NCI-H128 (cell line): Measurements from ENCODE around the gene DLG5.

ENCODE experiments used
- DNase-seq: peaks from one replicate; lab custom pipeline; 2025; ENCODE audit not compliant: unreplicated experiment; lab: John Stamatoyannopoulos, UW

Gene DLG5

GRCh38 chr10:77915319-77916105 is 11.0 kb downstream of the DLG5 start:
- no peak for DNase-seq

GRCh38 chr10:77913090-77913489 is 13.5 kb downstream of the DLG5 start:
- no peak for DNase-seq

GRCh38 chr10:77912576-77912975 is 14.0 kb downstream of the DLG5 start:
- no peak for DNase-seq

- DNase-seq: no peak
Observed at GRCh38 chr10:77911535-77912123, 14.9 kb downstream of the DLG5 start.

GRCh38 chr10:77910524-77911145 is 15.9 kb downstream of the DLG5 start:
- DNase-seq: no peak

- DNase-seq: no peak
Observed at GRCh38 chr10:77909749-77910375, 16.7 kb downstream of the DLG5 start.

- DNase-seq: no peak
Observed at GRCh38 chr10:77909021-77909748, 17.4 kb downstream of the DLG5 start.

- DNase-seq: no peak
Observed at GRCh38 chr10:77907900-77908717, 18.4 kb downstream of the DLG5 start.

- DNase-seq: no peak
Observed at GRCh38 chr10:77907462-77907861, 19.1 kb downstream of the DLG5 start.

- DNase-seq: no peak
Observed at GRCh38 chr10:77906951-77907421, 19.6 kb downstream of the DLG5 start.

- no peak for DNase-seq
Observed at GRCh38 chr10:77905781-77906180, 20.8 kb downstream of the DLG5 start.

- no peak for DNase-seq
Observed at GRCh38 chr10:77905086-77905748, 21.3 kb downstream of the DLG5 start.

GRCh38 chr10:77904100-77904840 is 22.3 kb downstream of the DLG5 start:
- no peak for DNase-seq

GRCh38 chr10:77902159-77902558 is 24.4 kb downstream of the DLG5 start:
- no peak for DNase-seq

- DNase-seq: no peak
Observed at GRCh38 chr10:77901743-77902142, 24.8 kb downstream of the DLG5 start.

GRCh38 chr10:77899690-77900089 is 26.9 kb downstream of the DLG5 start:
- no peak for DNase-seq

GRCh38 chr10:77899080-77899477 is 27.5 kb downstream of the DLG5 start:
- DNase-seq: no peak

- DNase-seq: no peak
Observed at GRCh38 chr10:77898323-77899079, 28.1 kb downstream of the DLG5 start.
